ENCODE data around the gene MRPL17. TPM values are rescaled to one million over a fixed set of nuclear protein-coding genes. Genes with fewer than 3 reads are reported as not detected.
A peak's percentile ranks its signal among the peaks of the same experiment; 100 is the strongest.

Gene MRPL17
- total RNA-seq, 1 experiment from 2014 or later = 75.0 TPM

DNA sequence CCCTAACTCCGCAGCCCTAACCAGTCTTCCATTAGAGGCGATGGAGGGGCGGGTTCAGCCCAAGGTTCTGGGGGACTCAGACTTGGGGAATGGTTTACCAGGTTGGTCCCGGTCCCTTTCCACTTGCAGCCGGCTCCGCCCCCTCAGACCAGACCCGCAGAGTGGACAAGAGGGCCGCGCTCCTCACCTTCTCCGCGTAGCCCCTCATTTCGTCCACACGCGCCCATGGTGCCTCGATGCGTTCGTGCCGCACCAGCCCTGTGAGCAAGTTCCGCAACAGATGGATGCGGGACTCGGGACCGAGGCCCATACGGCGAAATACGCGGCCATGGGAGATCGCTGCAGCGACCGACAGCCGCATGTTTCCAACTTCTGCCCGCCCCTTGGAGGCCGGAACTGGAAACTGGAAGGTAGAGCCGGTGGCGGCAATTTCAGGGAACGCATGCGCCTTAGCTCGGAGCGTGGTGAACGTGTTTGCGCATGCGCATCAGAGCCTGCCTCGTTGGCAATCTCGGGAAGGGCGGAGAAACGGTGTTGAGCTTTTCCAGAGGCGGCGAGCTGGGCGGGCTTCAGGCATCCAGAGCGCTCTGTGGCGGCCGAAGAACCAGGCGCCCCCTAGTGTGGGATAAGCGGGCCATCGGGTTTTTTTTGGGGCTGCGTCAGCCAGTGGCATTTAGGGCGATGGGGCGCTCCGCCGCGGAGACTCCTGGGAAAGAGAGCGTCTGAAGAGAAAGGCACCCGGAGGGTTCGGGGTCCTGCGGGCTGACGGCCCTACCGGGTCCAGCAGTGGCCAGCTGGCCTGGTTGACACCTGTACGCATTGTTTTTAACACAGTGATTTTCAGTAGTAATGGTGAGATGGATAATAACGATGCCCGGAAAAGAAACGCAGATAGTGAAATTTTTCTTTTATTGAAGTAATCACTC is at the start of gene MRPL17 (continued):
- peak; percentile 82 for TF ChIP-seq ZFX (IDR thresholded peaks at IDR 0.05)

DNA sequence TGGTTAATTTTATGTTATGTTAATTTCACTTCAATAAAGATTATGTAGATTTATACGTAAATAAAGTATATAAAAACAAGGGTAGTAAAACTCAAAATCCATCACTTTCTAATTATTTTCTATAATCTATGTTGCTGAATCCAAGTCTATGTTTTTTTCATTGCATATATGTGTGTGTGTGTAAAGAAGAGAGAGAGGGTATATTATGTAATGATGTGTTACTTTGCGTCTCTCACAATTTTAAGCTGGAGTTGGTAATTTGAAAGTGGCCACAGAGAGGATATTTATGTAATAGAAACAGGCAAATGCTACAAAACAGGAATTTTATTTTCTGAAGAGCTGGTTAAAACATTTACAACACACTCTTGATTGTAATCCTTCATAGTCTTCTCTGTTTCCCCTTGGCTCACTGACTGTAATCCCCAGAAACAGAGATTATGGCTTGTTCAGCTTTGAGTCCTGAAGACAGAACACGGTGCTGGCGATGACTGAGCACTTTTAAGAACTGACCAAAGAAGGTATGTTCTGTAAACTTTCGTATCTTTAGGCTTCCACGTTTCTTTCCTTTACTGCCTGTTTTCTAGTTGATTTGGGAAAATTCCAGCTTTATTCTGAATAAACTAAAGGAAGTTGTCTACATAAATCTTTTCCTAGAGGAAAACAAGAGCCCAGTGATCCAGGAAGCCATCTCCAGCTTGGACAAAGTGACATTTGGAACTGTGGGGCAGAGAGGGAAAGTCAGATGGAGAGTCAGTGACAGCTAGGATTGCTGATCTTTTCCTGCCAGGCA is 45.0 kb upstream of the MRPL17 start:
- TF ChIP-seq CBX3 (IDR thresholded peaks at IDR 0.05; ENCODE audit: low read depth) (no peak), EZH2phosphoT487 (IDR thresholded peaks at IDR 0.05; ENCODE audit: borderline replicate concordance) (no peak), FOSL1 (IDR thresholded peaks at IDR 0.05; ENCODE audit: low read depth) (no peak), SIN3A (IDR thresholded peaks at IDR 0.05; ENCODE audit: low read depth) (no peak)
- TF ChIP-seq, protein P1, sequence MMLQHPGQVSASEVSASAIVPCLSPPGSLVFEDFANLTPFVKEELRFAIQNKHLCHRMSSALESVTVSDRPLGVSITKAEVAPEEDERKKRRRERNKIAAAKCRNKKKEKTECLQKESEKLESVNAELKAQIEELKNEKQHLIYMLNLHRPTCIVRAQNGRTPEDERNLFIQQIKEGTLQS (IDR thresholded peaks at IDR 0.05) = no peak
- no peak overlapping the region for H3K9ac ChIP-seq (ENCODE audit: low read length)
- no peak for ATAC-seq
- H3K9me3 ChIP-seq (ENCODE audit: control insufficient read depth in 1 of 2, insufficient read depth in 1 of 2, low read depth in 1 of 2, low read length in 2 of 2) = no peaks in the 10 kb centered on the region
- no peaks in the 10 kb centered on the region for H3K9me2 ChIP-seq (ENCODE audit: insufficient read depth)
- POLR2A ChIA-PET = no interaction called here
- CTCF ChIA-PET = interaction anchor here (0.7 to 2.0 kb wide), 5 partner anchors 10 to 84 kb away, joined by 3 to 5 read pairs (median 3); no protein-coding TSS in a partner anchor
- RAD21 ChIA-PET (ENCODE audit: low non-redundant PET in 1 of 2, low total read pairs in 2 of 2, uncharacterized antibody in 2 of 2, unreplicated experiment in 2 of 2) = no interaction called here
- no peaks in the 10 kb centered on the region for H3K36me3 ChIP-seq (ENCODE audit: control insufficient read depth in 1 of 2, insufficient read depth in 2 of 2, low read length in 2 of 2)
- H3K27me3 ChIP-seq (ENCODE audit: insufficient read depth, low read length) = peaks cover 51% of the 10 kb centered on the region
- H3K4me1 ChIP-seq (ENCODE audit: control insufficient read depth in 1 of 2, insufficient read depth in 2 of 2, low read length in 2 of 2) = no peaks in the 10 kb centered on the region
- intact Hi-C loops (cut with micrococcal nuclease) = no loop called here
- H3K79me2 ChIP-seq (ENCODE audit: insufficient read depth, low read length) = no peaks in the 10 kb centered on the region
- H3K4me2 ChIP-seq (ENCODE audit: low read length) = no peak overlapping the region
- H3K4me3 ChIP-seq (replicated peaks in 1 of 2; ENCODE audit: low read depth in 1 of 2, low read length in 2 of 2) = no peak overlapping the region
- H4K20me1 ChIP-seq (ENCODE audit: insufficient read depth) = no peaks in the 10 kb centered on the region
- no peak overlapping the region for H2AFZ ChIP-seq (ENCODE audit: low read depth, low read length, poor library complexity, severe bottlenecking)
- BruUV-seq (replicated peaks) = no TSS peak
- no peak for DNase-seq (ENCODE audit: low read depth, low spot score)
- no peak overlapping the region for H3K27ac ChIP-seq (ENCODE audit: low read depth, low read length)
